T-helper 1 cell treated with Interleukin-12 subunit alpha and Interleukin-12 subunit beta and Interleukin-4 antibody, amounts not matched to agents 30 μg/mL and 1 μg/mL, for 36 hours (primary cell): ENCODE measurements around the gene DUXB.

Experiments used
- H3K27ac Mint-ChIP-seq: one replicate; pipeline ENCODE4 v1.8.0; 2021; ENCODE audit warnings: mild to moderate bottlenecking, mixed read lengths
- H3K27me3 Mint-ChIP-seq: one replicate; pipeline ENCODE4 v1.8.0; 2021; ENCODE audit warnings: low read depth, mixed read lengths
- H3K36me3 Mint-ChIP-seq: one replicate; pipeline ENCODE4 v1.8.0; 2021; ENCODE audit warnings: low read depth, mixed read lengths
- H3K4me1 Mint-ChIP-seq: one replicate; pipeline ENCODE4 v1.8.0; 2021; ENCODE audit warnings: low read depth, mixed read lengths
- H3K4me3 Mint-ChIP-seq: one replicate; pipeline ENCODE4 v1.8.0; 2021; ENCODE audit warnings: mild to moderate bottlenecking, moderate library complexity, mixed read lengths
- H3K9me3 Mint-ChIP-seq: one replicate; pipeline ENCODE4 v1.8.0; 2021; ENCODE audit warnings: mixed read lengths

Gene DUXB

GRCh38 chr16:75701361-75701760 lies at the start of gene DUXB:
Gene DUXB (minus strand): TSS chr16:75701461. CDS start chr16:75701418, 43 bp downstream.
- H3K27ac Mint-ChIP-seq = no peak within 1 kb of the TSS
- no peak within 1 kb of the TSS for H3K4me3 Mint-ChIP-seq
- no peaks in the 10 kb centered on the region for H3K4me1 Mint-ChIP-seq
- no peaks in the 10 kb centered on the region for H3K36me3 Mint-ChIP-seq
- H3K27me3 Mint-ChIP-seq = no peaks in the 10 kb centered on the region
- H3K9me3 Mint-ChIP-seq = no peaks in the 10 kb centered on the region

GRCh38 chr16:75750528-75750927 lies 49.3 kb upstream of the DUXB start:
- Mint-ChIP-seq H3K27me3 (peaks cover 5% of the 10 kb centered on the region), H3K4me1 (no peaks in the 10 kb centered on the region), H3K4me3 (no peak overlapping the region), H3K36me3 (no peaks in the 10 kb centered on the region), H3K9me3 (no peaks in the 10 kb centered on the region), H3K27ac (no peak overlapping the region)

GRCh38 chr16:75746359-75746758 lies 45.1 kb upstream of the DUXB start:
- H3K9me3 Mint-ChIP-seq = peaks cover 15% of the 10 kb centered on the region
- no peak overlapping the region for H3K4me3 Mint-ChIP-seq
- no peaks in the 10 kb centered on the region for H3K36me3 Mint-ChIP-seq
- no peaks in the 10 kb centered on the region for H3K4me1 Mint-ChIP-seq
- H3K27me3 Mint-ChIP-seq = peaks cover 5% of the 10 kb centered on the region
- no peak overlapping the region for H3K27ac Mint-ChIP-seq

- H3K9me3 Mint-ChIP-seq = peaks cover 16% of the 10 kb centered on the region
- H3K27me3 Mint-ChIP-seq = peaks cover 5% of the 10 kb centered on the region
- H3K27ac Mint-ChIP-seq = no peak overlapping the region
- no peaks in the 10 kb centered on the region for H3K4me1 Mint-ChIP-seq
- no peak overlapping the region for H3K4me3 Mint-ChIP-seq
- H3K36me3 Mint-ChIP-seq = no peaks in the 10 kb centered on the region
Measured at GRCh38 chr16:75745823-75746222, 44.6 kb upstream of the DUXB start.

- no peak overlapping the region for H3K4me3 Mint-ChIP-seq
- H3K36me3 Mint-ChIP-seq = no peaks in the 10 kb centered on the region
- no peaks in the 10 kb centered on the region for H3K4me1 Mint-ChIP-seq
- peaks cover 16% of the 10 kb centered on the region for H3K9me3 Mint-ChIP-seq
- no peak overlapping the region for H3K27ac Mint-ChIP-seq
- H3K27me3 Mint-ChIP-seq = peaks cover 5% of the 10 kb centered on the region
Measured at GRCh38 chr16:75745242-75745641, 44.0 kb upstream of the DUXB start.

GRCh38 chr16:75742424-75743047 lies 41.3 kb upstream of the DUXB start:
- no peak overlapping the region for H3K4me3 Mint-ChIP-seq
- H3K9me3 Mint-ChIP-seq = peaks cover 24% of the 10 kb centered on the region
- peaks cover 3% of the 10 kb centered on the region for H3K27me3 Mint-ChIP-seq
- H3K4me1 Mint-ChIP-seq = no peaks in the 10 kb centered on the region
- H3K36me3 Mint-ChIP-seq = no peaks in the 10 kb centered on the region
- no peak overlapping the region for H3K27ac Mint-ChIP-seq

GRCh38 chr16:75733305-75734211 lies 32.3 kb upstream of the DUXB start:
- no peaks in the 10 kb centered on the region for H3K27me3 Mint-ChIP-seq
- H3K36me3 Mint-ChIP-seq = no peaks in the 10 kb centered on the region
- no peaks in the 10 kb centered on the region for H3K9me3 Mint-ChIP-seq
- no peak overlapping the region for H3K4me3 Mint-ChIP-seq
- no peak overlapping the region for H3K27ac Mint-ChIP-seq
- no peaks in the 10 kb centered on the region for H3K4me1 Mint-ChIP-seq

- Mint-ChIP-seq H3K4me3 (no peak overlapping the region), H3K27ac (no peak overlapping the region), H3K4me1 (no peaks in the 10 kb centered on the region), H3K9me3 (no peaks in the 10 kb centered on the region), H3K27me3 (no peaks in the 10 kb centered on the region), H3K36me3 (no peaks in the 10 kb centered on the region)
Measured at GRCh38 chr16:75732871-75733270, 31.6 kb upstream of the DUXB start.

- Mint-ChIP-seq H3K36me3 (no peaks in the 10 kb centered on the region), H3K4me1 (no peaks in the 10 kb centered on the region), H3K9me3 (no peaks in the 10 kb centered on the region), H3K4me3 (no peak overlapping the region), H3K27me3 (no peaks in the 10 kb centered on the region), H3K27ac (no peak overlapping the region)
Measured at GRCh38 chr16:75727221-75727620, 26.0 kb upstream of the DUXB start.

GRCh38 chr16:75726390-75726789 lies 25.1 kb upstream of the DUXB start, which contains the start of gene CPHXL:
Gene CPHXL (minus strand): TSS chr16:75726490. CDS start chr16:75726442, 48 bp downstream.
- H3K27ac Mint-ChIP-seq = no peak within 1 kb of the TSS
- no peaks in the 10 kb centered on the region for H3K36me3 Mint-ChIP-seq
- no peaks in the 10 kb centered on the region for H3K4me1 Mint-ChIP-seq
- H3K27me3 Mint-ChIP-seq = no peaks in the 10 kb centered on the region
- no peaks in the 10 kb centered on the region for H3K9me3 Mint-ChIP-seq
- no peak within 1 kb of the TSS for H3K4me3 Mint-ChIP-seq

GRCh38 chr16:75718452-75718851 lies 17.2 kb upstream of the DUXB start:
- no peaks in the 10 kb centered on the region for H3K4me1 Mint-ChIP-seq
- H3K9me3 Mint-ChIP-seq = no peaks in the 10 kb centered on the region
- no peaks in the 10 kb centered on the region for H3K27me3 Mint-ChIP-seq
- no peak overlapping the region for H3K27ac Mint-ChIP-seq
- H3K4me3 Mint-ChIP-seq = no peak overlapping the region
- no peaks in the 10 kb centered on the region for H3K36me3 Mint-ChIP-seq

- H3K9me3 Mint-ChIP-seq = peaks cover 6% of the 10 kb centered on the region
- H3K36me3 Mint-ChIP-seq = no peaks in the 10 kb centered on the region
- H3K4me3 Mint-ChIP-seq = no peak overlapping the region
- no peaks in the 10 kb centered on the region for H3K27me3 Mint-ChIP-seq
- H3K27ac Mint-ChIP-seq = no peak overlapping the region
- H3K4me1 Mint-ChIP-seq = no peaks in the 10 kb centered on the region
Measured at GRCh38 chr16:75714661-75715060, 13.4 kb upstream of the DUXB start.

- H3K27me3 Mint-ChIP-seq = no peaks in the 10 kb centered on the region
- no peak overlapping the region for H3K4me3 Mint-ChIP-seq
- no peaks in the 10 kb centered on the region for H3K4me1 Mint-ChIP-seq
- no peaks in the 10 kb centered on the region for H3K36me3 Mint-ChIP-seq
- no peak overlapping the region for H3K27ac Mint-ChIP-seq
- H3K9me3 Mint-ChIP-seq = peaks cover 13% of the 10 kb centered on the region
Measured at GRCh38 chr16:75710344-75710743, 9.1 kb upstream of the DUXB start.

- Mint-ChIP-seq H3K36me3 (no peaks in the 10 kb centered on the region), H3K27me3 (no peaks in the 10 kb centered on the region), H3K4me1 (no peaks in the 10 kb centered on the region), H3K4me3 (no peak overlapping the region), H3K9me3 (peaks cover under 1% of the 10 kb centered on the region), H3K27ac (no peak overlapping the region)
Measured at GRCh38 chr16:75703306-75703705, 2.0 kb upstream of the DUXB start.

- H3K4me1 Mint-ChIP-seq = no peaks in the 10 kb centered on the region
- no peaks in the 10 kb centered on the region for H3K27me3 Mint-ChIP-seq
- no peaks in the 10 kb centered on the region for H3K36me3 Mint-ChIP-seq
- no peak overlapping the region for H3K4me3 Mint-ChIP-seq
- H3K9me3 Mint-ChIP-seq = no peaks in the 10 kb centered on the region
- H3K27ac Mint-ChIP-seq = no peak overlapping the region
Measured at GRCh38 chr16:75702242-75702641, 981 bp upstream of the DUXB start.
